Measurements from ENCODE around the gene PRMT3.
"Not testable (repeated sequence)": the region's sequence is repeated elsewhere in the genome, so short reads cannot be mapped to it uniquely, and the experiment has no call there.

PRMT3 gene

DNA sequence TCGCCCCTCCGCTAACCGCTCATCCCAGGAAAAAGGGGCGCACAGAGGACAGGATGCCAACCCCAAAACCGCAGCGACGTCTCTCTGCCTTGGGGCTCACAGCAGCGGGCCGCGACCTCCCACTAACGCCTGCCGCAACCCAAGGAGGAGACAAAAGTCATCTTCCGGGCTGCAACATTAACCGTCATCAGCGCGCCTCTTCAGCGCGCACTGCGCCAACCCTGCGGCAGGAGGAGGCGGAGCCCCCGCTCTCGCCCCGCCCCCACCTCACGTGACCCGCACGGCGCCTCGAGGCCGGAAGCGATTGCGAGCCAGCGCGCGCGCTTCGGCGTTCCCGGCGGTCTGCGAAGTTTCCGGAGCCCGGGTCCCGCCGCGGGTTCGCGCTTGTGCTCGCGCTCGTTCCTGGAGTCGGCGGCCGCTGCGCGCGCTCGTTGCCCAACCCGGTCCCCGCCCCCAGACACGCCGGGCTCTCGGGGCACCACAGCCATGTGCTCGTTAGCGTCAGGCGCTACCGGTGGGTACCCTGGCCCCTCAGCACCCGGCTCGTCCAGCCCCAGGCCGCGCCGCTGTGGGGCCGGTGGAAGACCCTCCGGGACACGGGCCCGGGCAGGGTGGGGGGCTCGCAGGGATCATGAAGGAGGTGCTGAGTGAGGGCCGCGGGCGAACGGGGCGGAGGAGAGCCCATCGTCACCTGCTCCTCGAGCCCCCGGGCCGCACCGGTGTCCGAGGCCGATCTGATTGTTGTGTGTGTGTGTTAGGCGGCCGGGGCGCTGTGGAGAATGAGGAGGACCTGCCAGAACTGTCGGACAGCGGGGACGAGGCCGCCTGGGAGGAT lies at the start of gene PRMT3:
Gene PRMT3 (plus strand): TSS at position 456 of the 835 bp plus-strand sequence. CDS start 31 bp downstream, at position 487.
- DNase-seq = peak; percentile 58

GRCh38 chr11:20342347-20343141 lies 45.0 kb upstream of the PRMT3 start:
- no peak for DNase-seq

GRCh38 chr11:20351136-20351535 lies 36.4 kb upstream of the PRMT3 start:
- DNase-seq = no peak

DNA sequence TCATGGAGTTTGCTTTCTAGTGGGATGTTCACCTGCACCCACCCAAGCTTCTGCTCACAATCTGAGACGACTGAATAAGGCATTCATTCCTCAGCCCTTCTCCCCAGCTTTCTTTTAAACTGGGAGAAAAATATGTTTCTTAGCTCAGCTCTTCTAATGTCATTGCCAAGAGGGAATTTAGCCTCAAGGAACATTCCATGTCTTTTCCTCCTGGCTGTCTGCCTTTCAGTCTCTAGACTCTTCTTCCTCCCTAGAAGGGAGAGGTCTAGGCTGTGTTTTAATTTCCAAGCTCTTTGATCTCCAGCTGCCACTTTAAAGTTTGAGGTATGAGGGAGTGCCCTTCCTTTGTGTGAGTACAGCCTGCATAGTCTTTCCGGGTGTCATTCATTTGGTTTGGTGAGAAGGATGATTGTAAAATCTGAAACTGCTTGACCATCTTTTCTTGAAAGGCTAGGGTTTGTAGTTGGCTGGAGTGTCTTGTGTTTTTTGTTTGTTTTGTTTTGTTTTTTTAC lies 35.7 kb upstream of the PRMT3 start:
- DNase-seq = no peak

- no peak for DNase-seq
These were observed 33.6 kb upstream of the PRMT3 start for GRCh38 chr11:20353829-20354434.

GRCh38 chr11:20355221-20356219 lies 32.0 kb upstream of the PRMT3 start:
- no peak for DNase-seq

DNA sequence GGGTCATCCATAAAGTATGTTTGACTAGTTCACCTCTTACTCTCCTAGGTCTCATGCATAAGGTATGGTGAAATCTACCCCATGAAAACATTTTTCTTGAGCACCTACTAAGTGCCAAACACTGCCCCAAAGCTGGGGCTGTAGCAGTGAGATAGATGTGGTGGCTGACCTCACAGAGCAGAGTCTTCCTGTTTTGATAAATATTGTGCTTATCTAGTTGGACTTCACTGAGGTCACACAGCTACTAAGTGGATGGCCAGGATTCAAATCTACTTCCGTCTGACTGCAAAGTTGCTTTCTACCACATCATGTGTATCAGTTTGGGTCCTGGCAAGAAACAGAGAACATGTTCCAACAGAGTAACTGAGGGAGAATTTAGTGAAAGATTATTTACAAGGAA lies 30.4 kb upstream of the PRMT3 start:
- DNase-seq = no peak

- no peak for DNase-seq
These were observed 26.9 kb upstream of the PRMT3 start for GRCh38 chr11:20360650-20361049.

DNA sequence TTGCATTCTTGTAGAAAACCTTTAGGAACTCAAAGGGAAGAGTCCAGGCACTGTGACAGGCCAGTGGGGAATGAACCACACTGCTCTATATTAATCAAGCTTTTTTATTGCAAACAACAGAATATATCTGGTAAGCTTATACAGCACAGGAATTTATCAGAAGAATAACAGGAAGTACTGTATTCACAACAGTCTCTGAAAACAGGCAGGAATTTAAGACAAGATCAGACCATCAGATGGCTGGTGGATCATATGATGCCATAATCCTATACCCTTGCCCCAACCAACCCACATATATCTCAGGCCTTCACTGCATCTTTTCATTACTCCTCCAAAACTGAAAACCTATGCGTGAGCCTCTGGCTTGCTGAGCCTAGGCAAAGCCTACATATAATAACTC lies 25.0 kb upstream of the PRMT3 start:
- no peak for DNase-seq

DNA sequence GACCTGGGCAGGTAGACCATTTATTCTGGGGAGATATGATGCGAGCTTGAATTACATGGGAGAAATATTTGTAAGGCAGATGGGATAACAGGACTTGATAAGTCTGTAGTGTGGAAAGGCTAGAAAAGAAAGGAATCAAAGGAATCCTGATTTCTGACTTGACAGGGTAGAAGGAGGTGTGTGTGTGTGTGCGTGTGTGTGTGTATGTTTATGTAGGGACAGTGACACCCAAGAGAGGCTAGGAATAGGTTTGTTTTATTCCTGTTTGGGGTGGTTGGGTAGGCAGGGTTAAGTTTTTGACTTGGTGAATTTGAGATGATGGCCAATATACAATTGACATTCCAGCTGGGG lies 24.4 kb upstream of the PRMT3 start:
- DNase-seq = no peak

DNA sequence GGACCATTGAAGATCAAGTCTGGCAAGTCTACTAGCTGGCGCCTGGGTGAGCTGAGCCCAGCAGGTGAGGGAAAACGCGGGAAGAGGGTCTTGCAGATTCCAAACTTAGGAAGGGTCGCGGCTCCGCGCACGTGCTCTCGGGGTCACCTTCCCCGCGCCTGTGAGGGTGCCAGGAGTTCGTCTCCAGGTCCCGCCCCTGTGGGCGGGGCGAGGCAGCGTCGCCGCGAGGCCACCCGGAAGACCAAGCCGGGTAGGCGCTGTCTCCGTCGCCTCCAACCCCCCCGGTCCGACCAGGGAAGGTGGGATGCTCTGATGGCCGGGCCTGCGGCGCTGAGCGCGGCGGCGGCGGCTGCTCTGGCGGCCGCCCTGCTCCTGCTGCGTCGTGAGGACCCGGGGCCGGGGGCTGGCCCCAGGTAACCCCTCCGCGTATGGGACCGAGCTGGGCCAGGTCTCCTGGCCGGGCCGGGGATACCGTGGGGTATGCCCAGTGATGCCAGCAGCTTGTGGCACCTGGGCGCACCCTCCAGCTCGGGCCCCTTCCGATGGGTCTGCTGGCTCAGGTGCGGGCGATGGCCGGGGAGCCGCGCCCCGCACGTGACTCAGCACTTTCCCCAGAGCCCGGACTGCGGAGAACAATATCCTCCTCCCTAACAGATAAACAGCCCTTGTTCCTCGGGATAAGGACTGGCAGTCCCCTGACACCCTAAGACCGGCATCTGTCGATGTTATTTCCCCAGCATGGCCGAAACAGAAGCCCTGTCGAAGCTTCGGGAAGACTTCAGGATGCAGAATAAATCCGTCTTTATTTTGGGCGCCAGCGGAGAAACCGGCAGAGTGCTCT lies 23.8 kb upstream of the PRMT3 start, which contains the start of gene HTATIP2:
Gene HTATIP2 (plus strand): TSS at position 215 of the 841 bp plus-strand sequence. CDS start 524 bp downstream, at position 739.
- DNase-seq = no peak

DNA sequence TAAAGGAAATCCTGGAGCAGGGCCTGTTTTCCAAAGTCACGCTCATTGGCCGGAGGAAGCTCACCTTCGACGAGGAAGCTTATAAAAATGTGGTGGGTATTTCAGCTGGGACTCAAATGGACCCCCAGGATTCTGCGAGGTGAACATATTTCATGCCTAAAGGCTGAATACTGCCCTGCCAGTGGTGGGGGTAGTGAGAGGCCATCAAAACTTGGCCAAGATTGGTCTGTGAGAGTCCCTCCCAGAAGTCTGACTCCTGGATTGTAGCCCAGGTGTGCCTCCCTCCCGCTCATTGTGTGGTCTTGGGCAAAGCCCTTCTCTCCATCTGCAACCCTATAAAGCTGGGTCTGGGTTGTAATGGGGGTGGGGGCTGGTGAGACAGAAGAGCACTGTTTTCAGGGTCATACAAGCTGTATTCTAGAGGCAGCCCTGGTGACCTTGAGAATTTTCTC lies 23.1 kb upstream of the PRMT3 start:
- no peak for DNase-seq

DNA sequence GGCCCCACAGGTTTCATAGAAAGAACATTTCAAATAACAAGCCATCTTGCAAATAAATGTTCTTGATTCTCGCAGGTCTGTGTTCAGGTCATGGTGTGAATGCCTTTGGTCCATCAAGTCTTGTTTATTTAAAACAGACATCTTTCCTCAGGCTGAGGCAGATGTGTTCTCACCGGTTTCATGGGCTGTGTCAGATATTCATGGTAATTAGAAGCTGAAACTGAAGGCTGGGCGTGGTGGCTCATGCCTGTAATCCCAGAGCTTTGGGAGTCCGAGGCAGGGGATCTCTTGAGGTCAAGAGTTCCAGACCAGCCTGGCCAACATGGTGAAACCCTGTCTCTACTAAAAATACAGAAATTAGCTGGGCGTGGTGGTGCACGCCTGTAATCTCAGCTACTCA lies 22.1 kb upstream of the PRMT3 start:
- DNase-seq = not testable (repeated sequence)

GRCh38 chr11:20367313-20367948 lies 20.1 kb upstream of the PRMT3 start:
- DNase-seq = no peak

- no peak for DNase-seq
These were observed 19.1 kb upstream of the PRMT3 start for GRCh38 chr11:20368438-20368837.

DNA sequence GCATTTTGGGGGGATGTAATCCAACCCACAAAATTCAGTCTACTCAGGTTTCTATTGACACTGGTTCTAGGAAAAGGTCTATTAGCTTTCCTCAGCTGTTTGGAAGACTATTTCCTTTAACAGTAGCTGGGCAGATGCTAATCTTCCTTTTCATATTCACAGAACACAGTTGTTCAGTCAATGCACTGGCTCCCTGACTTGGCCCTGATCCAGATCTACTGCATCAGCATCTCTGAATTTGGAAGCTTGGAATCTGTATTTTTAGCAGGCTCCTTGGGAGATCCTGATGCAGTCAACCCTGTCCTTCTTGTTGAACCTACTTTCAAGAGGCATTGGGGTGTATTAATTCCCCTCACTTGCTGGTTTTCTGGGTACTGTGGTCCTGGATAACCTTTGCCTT lies 17.7 kb upstream of the PRMT3 start:
- no peak for DNase-seq

DNA sequence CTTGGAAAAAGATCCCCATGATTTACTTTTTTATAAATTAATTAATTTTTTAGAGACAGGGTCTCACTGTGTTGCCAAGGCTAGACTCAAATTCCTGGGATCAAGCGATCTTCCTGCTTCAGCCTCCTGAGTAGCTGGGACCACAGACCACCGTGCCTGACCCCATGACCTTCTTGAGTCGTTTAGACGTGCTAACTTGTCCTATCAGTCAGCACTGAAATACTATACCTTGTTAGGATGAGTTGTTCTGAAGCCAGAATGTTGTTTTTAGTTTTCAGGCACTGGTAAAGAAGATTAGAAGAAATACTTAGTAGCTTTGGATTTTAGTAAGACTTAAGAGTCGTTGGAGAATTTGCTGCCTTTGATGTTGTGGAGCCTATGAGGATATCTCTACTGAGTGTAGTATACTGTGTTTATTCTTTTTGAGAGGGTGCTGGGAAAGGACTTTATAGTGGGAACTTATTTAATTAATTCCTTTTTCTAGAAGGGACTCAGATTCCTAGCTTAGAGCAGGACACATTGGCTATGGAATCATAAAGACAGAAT lies 15.4 kb upstream of the PRMT3 start:
- no peak for DNase-seq

DNA sequence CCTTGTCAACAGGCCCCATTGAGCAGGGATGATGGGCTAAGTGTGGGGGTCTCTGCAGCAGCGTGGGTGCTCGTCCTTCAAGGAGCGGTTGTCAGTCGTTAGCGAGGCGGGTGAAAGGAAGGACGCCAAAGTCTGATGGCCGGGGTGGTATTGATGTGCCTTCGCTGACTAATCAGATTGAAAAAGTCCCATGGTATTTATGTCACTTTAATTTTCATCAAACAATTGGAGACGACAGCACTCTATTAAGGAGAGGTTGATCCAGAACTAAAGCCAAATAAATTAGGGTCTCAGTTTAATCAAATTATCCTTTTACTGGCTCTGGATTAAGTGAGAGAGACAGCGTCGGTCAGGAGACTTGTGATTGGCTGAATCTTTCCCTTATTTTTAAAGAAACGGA lies 14.4 kb upstream of the PRMT3 start:
- DNase-seq = no peak

DNA sequence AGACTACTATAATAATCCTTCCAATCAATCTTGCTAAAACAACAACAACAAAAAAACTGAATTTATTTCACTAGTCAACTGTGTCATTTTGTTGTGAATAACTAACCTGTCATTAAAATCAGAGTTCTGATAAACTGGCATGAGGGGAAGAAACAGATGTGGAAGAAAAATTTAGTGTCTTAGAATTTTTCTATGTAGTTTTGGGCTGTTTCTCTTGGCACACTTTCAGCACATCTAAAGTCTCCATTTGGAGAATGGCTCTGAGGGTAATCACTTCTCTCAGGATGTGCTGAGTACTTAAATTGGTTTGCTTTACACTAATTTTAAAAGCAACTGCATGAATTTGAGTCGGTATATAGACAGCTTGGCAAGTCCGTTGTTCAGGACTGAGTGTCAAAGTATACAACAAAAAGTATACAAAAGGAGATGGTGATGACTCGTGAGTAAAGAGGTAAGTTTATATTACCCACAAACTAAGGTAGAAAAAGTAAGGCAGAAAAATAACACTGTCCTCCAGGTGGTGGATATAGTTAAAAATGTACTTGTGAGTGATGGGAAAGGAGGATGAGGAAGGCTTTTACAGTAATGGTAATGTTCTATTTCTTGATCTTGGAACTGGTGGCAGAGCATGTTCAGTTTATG lies 13.8 kb upstream of the PRMT3 start:
- no peak for DNase-seq
